Measurements from ENCODE around the gene SPTBN2. TPM values are rescaled to one million over a fixed set of nuclear protein-coding genes. Genes with fewer than 3 reads are reported as not detected.

The SPTBN2 gene
- total RNA-seq, 1 experiment from 2014 or later: 37.6 TPM

GRCh38 chr11:66718320-66718971 lies 10.6 kb downstream of the SPTBN2 start:
- Mint-ChIP-seq H3K4me3 (ENCODE audit: unreplicated experiment) (peak overlapping the region; percentile 12), H3K36me3 (ENCODE audit: insufficient read depth, unreplicated experiment) (peaks cover 11% of the 10 kb centered on the region), H3K27me3 (ENCODE audit: insufficient read depth, unreplicated experiment) (no peaks in the 10 kb centered on the region), H3K4me1 (ENCODE audit: low read depth, unreplicated experiment) (peaks cover 27% of the 10 kb centered on the region), H3K27ac (ENCODE audit: unreplicated experiment) (peak overlapping the region; percentile 6), H3K9me3 (ENCODE audit: unreplicated experiment) (no peaks in the 10 kb centered on the region)
- intact Hi-C loops (cut with micrococcal nuclease; ENCODE audit: unreplicated experiment): no loop called here
- H3K4me1 ChIP-seq: 0 out of 2 replicates have a peak, but pooled peaks cover 12% of the 10 kb centered on the region
- BruUV-seq (replicated peaks): no TSS peak
- no peaks in the 10 kb centered on the region for H3K36me3 ChIP-seq (ENCODE audit: control insufficient read depth, insufficient read depth, low read length)
- ChIA-PET POLR2A (no interaction called here), CTCF (interaction anchor here (0.7 kb wide), 1 partner anchor 543 kb away, joined by 3 read pairs; no protein-coding TSS in a partner anchor)
- no peaks in the 10 kb centered on the region for H3K27me3 ChIP-seq (replicated peaks; ENCODE audit: control insufficient read depth, insufficient read depth, low read length)
- TF ChIP-seq CTCF (IDR thresholded peaks at IDR 0.05; ENCODE audit: insufficient read depth in 1 of 2, low read depth in 1 of 2, low read length in 1 of 2, severe bottlenecking in 1 of 2, unreplicated experiment in 1 of 2): peak in 1 of 2 experiments; percentile 11
- H3K4me3 ChIP-seq (ENCODE audit: low read depth, low read length): no peak overlapping the region
- no peaks in the 10 kb centered on the region for H3K9me3 ChIP-seq
- no peak for DNase-seq

DNA sequence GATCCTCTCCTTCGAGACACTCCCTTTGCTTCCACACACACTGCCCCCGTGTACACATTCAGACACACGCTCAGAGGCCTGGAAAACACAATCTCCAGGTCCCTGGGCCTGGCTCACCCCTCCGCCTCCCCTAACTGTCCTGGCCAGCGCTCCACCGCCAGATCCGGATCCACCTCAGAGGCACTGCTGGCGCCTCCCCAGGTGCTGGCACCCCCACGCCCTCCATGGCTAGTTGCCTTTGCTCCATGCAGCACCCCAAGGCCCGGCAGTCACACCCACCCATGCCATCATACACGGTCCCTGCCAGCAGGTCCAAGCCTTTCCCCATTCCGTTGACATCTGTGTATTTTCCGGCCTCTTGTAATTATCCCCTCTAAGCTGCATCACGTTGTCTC lies 11.1 kb downstream of the SPTBN2 start:
- no peak overlapping the region for H3K4me3 ChIP-seq (ENCODE audit: low read depth, low read length)
- POLR2A ChIA-PET: no interaction called here
- Mint-ChIP-seq H3K36me3 (ENCODE audit: insufficient read depth, unreplicated experiment) (peaks cover 14% of the 10 kb centered on the region), H3K4me3 (ENCODE audit: unreplicated experiment) (no peak overlapping the region), H3K9me3 (ENCODE audit: unreplicated experiment) (no peaks in the 10 kb centered on the region), H3K4me1 (ENCODE audit: low read depth, unreplicated experiment) (peaks cover 22% of the 10 kb centered on the region), H3K27me3 (ENCODE audit: insufficient read depth, unreplicated experiment) (no peaks in the 10 kb centered on the region), H3K27ac (ENCODE audit: unreplicated experiment) (peak overlapping the region; percentile 6)
- intact Hi-C loops (cut with micrococcal nuclease; ENCODE audit: unreplicated experiment): no loop called here
- no peaks in the 10 kb centered on the region for H3K9me3 ChIP-seq
- TF ChIP-seq CTCF (IDR thresholded peaks at IDR 0.05; ENCODE audit: insufficient read depth in 1 of 2, low read depth in 1 of 2, low read length in 1 of 2, severe bottlenecking in 1 of 2, unreplicated experiment in 1 of 2): no peak
- no peaks in the 10 kb centered on the region for H3K27me3 ChIP-seq (replicated peaks; ENCODE audit: control insufficient read depth, insufficient read depth, low read length)
- H3K4me1 ChIP-seq: 0 out of 2 replicates have a peak, but pooled peaks cover 8% of the 10 kb centered on the region
- BruUV-seq (replicated peaks): no TSS peak
- DNase-seq: no peak
- no peaks in the 10 kb centered on the region for H3K36me3 ChIP-seq (ENCODE audit: control insufficient read depth, insufficient read depth, low read length)
- CTCF ChIA-PET: interaction anchor here (0.7 kb wide), 1 partner anchor 544 kb away, joined by 3 read pairs; no protein-coding TSS in a partner anchor

GRCh38 chr11:66716996-66717395 lies 12.0 kb downstream of the SPTBN2 start:
- 0 out of 2 replicates have a peak, but pooled peaks cover 8% of the 10 kb centered on the region for H3K4me1 ChIP-seq
- no peaks in the 10 kb centered on the region for H3K9me3 ChIP-seq
- DNase-seq: no peak
- Mint-ChIP-seq H3K27me3 (ENCODE audit: insufficient read depth, unreplicated experiment) (no peaks in the 10 kb centered on the region), H3K36me3 (ENCODE audit: insufficient read depth, unreplicated experiment) (peaks cover 14% of the 10 kb centered on the region), H3K4me1 (ENCODE audit: low read depth, unreplicated experiment) (peaks cover 21% of the 10 kb centered on the region), H3K4me3 (ENCODE audit: unreplicated experiment) (no peak overlapping the region), H3K9me3 (ENCODE audit: unreplicated experiment) (no peaks in the 10 kb centered on the region), H3K27ac (ENCODE audit: unreplicated experiment) (no peak overlapping the region)
- ChIA-PET CTCF (no interaction called here), POLR2A (no interaction called here)
- intact Hi-C loops (cut with micrococcal nuclease; ENCODE audit: unreplicated experiment): no loop called here
- H3K4me3 ChIP-seq (ENCODE audit: low read depth, low read length): no peak overlapping the region
- BruUV-seq (replicated peaks): no TSS peak
- TF ChIP-seq CTCF (IDR thresholded peaks at IDR 0.05; ENCODE audit: insufficient read depth in 1 of 2, low read depth in 1 of 2, low read length in 1 of 2, severe bottlenecking in 1 of 2, unreplicated experiment in 1 of 2): no peak
- H3K36me3 ChIP-seq (ENCODE audit: control insufficient read depth, insufficient read depth, low read length): 0 out of 2 replicates have a peak, but pooled peaks cover 3% of the 10 kb centered on the region
- no peaks in the 10 kb centered on the region for H3K27me3 ChIP-seq (replicated peaks; ENCODE audit: control insufficient read depth, insufficient read depth, low read length)

Data from Caco-2 (cell line).